ENCODE data around the gene SRSF9. TPM values are rescaled to one million over a fixed set of nuclear protein-coding genes. Genes with fewer than 3 reads are reported as not detected.

The SRSF9 gene
- total RNA-seq, 1 donor from 2014 or later = 34.4 TPM

Other genes with a start within 250 kb of the SRSF9 start
- gene PXN, start 204.0 kb downstream of the SRSF9 start, total RNA-seq = 59.8 TPM
- gene RNU4-2, start 177.8 kb downstream of the SRSF9 start, total RNA-seq = 22,484 TPM
- gene RNU4-1, start 176.5 kb downstream of the SRSF9 start, total RNA-seq = 2,088 TPM
- 6.5 TPM for gene SIRT4, start 167.4 kb downstream of the SRSF9 start, total RNA-seq
- not detected for gene PLA2G1B, start 142.0 kb downstream of the SRSF9 start, total RNA-seq
- 4.8 TPM for gene MSI1, start 100.6 kb downstream of the SRSF9 start, total RNA-seq
- gene COX6A1, start 31.6 kb downstream of the SRSF9 start, total RNA-seq = 142 TPM
- 17.9 TPM for gene TRIAP1, start 23.4 kb downstream of the SRSF9 start, total RNA-seq
- gene GATC, start 23.3 kb downstream of the SRSF9 start, total RNA-seq = 12.0 TPM
- gene DYNLL1, start 26.4 kb upstream of the SRSF9 start, total RNA-seq = 175 TPM
- gene COQ5, start 59.4 kb upstream of the SRSF9 start, total RNA-seq = 41.8 TPM
- gene RNF10, start 64.6 kb upstream of the SRSF9 start, total RNA-seq = 274 TPM
- 48.3 TPM for gene POP5, start 111.7 kb upstream of the SRSF9 start, total RNA-seq
- 4.2 TPM for gene CABP1, start 170.9 kb upstream of the SRSF9 start, total RNA-seq
- gene MLEC, start 217.4 kb upstream of the SRSF9 start, total RNA-seq = 120 TPM
- gene UNC119B, start 240.7 kb upstream of the SRSF9 start, total RNA-seq = 11.5 TPM